ENCODE results near the gene DOCK1.

DOCK1 gene

DNA sequence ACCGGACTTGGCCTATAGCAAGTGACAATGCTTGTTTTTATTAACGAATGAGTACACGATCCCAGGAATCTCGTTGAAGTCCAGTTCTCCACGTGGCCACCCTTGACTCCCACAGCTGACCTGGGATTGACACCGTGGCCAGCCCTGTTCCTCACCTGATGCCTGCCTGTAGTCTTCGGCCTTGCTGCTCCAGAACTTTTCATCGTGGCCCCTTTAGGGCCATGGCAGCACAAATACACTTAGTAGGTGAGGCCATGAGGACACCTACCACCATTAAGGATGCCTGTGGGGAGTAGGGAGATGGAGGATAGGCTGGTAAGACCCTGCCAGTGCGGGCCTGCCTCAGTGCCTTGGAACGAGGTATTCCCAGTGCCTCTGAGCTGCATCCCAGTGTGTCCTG lies 321.8 kb downstream of the DOCK1 start:
- no peaks in the 10 kb centered on the region for H3K79me2 ChIP-seq (ENCODE audit: control insufficient read depth, insufficient read depth, low read length, unreplicated experiment)

DNA sequence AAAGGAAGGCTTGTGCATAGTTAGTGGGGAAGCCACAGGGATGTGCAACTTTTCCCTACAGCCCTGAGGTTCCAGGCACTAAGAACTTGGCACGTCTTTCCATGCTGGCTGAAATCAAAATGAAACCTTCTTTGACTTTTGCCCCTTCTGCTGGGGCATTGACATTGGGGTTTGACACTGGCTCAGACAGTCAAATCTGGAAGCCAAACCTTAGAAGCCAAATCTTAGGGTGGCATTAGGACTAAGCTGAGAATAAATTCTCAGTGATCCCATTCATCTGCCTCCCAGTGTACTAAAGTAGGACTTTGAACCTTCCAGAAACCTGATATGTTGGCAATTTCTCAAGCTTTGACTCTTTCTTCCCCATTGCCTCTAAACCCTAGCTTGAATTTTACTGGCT lies 322.4 kb downstream of the DOCK1 start:
- H3K79me2 ChIP-seq (ENCODE audit: control insufficient read depth, insufficient read depth, low read length, unreplicated experiment) = no peaks in the 10 kb centered on the region
- no peaks in the 10 kb centered on the region for H3K27me3 ChIP-seq (ENCODE audit: insufficient read depth, low read length)
- no peak overlapping the region for H3K27ac ChIP-seq (ENCODE audit: low read depth, low read length)
- no peaks in the 10 kb centered on the region for H3K36me3 ChIP-seq (ENCODE audit: insufficient read depth, low read length)
- no peak overlapping the region for H3K4me3 ChIP-seq (ENCODE audit: low read depth, low read length)
- H2AFZ ChIP-seq (ENCODE audit: low read length, unreplicated experiment) = no peak overlapping the region
- no peaks in the 10 kb centered on the region for H3K4me1 ChIP-seq (ENCODE audit: control insufficient read depth, insufficient read depth, low read length, unreplicated experiment)

More for the DNA sequence above, 321.8 kb downstream of the DOCK1 start:
- H2AFZ ChIP-seq (ENCODE audit: low read length, unreplicated experiment) = no peak overlapping the region
- H3K4me3 ChIP-seq (ENCODE audit: low read depth, low read length) = no peak overlapping the region
- no peaks in the 10 kb centered on the region for H3K36me3 ChIP-seq (ENCODE audit: insufficient read depth, low read length)
- H3K27ac ChIP-seq (ENCODE audit: low read depth, low read length) = no peak overlapping the region
- no peaks in the 10 kb centered on the region for H3K27me3 ChIP-seq (ENCODE audit: insufficient read depth, low read length)
- no peaks in the 10 kb centered on the region for H3K4me1 ChIP-seq (ENCODE audit: control insufficient read depth, insufficient read depth, low read length, unreplicated experiment)

DNA sequence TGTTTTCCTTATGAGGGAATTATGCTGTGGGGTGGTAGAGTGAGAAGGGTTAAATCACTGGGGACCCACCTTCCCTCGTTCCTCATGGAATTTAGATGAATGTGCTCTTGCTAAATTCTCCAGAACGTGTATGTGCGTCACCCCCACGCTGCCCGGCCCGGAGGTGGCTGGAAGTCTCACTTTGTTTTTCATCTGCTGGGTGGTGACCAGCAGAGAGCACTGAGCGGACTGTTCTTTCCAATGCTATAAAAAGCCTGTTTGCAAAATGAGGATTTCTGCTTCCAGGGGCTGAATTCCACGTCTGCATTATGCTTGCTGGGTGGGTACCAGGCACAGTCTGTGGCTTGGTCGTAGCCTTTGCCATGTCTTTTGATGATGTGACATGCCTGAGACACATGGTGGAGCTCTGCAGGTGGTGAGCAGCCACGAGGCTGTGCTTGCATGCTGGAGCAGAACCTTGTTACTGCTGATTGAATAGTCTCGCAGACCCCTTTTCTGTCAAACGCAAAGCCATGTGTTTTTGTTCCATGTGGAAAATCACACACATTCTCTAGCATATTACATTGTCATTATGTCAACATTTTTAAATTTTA lies 323.1 kb downstream of the DOCK1 start:
- Histone ChIP-seq H3K27me3 (ENCODE audit: insufficient read depth, low read length) (no peaks in the 10 kb centered on the region), H3K79me2 (ENCODE audit: control insufficient read depth, insufficient read depth, low read length, unreplicated experiment) (no peaks in the 10 kb centered on the region), H3K27ac (ENCODE audit: low read depth, low read length) (no peak overlapping the region), H3K4me3 (ENCODE audit: low read depth, low read length) (no peak overlapping the region), H3K4me1 (ENCODE audit: control insufficient read depth, insufficient read depth, low read length, unreplicated experiment) (no peaks in the 10 kb centered on the region), H3K36me3 (ENCODE audit: insufficient read depth, low read length) (no peaks in the 10 kb centered on the region), H2AFZ (ENCODE audit: low read length, unreplicated experiment) (no peak overlapping the region)

DNA sequence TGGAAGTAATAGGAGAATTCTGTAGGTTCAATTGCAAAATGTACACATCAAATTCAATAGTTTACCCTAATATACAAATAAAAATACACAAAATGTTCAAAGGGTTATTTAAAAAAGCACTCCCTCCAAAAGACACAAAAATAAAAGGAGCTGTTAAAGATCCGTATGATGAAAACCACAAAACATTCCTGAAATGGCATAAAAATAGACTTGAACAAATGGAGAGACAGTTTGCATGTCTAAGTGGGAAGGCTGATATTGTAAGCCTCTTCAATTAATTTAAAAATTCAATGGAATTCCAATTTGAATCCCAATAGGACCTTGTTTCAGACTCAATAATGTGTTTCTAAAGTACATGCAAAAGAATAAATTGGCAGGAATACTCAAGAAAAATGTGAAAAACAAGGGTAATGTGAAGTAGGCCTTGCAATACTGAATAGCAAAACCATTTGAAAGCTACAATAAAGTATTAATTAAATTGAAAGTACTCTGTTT lies 329.1 kb downstream of the DOCK1 start:
- Histone ChIP-seq H3K27me3 (ENCODE audit: insufficient read depth, low read length) (no peaks in the 10 kb centered on the region), H3K36me3 (ENCODE audit: insufficient read depth, low read length) (no peaks in the 10 kb centered on the region), H3K27ac (ENCODE audit: low read depth, low read length) (no peak overlapping the region), H3K79me2 (ENCODE audit: control insufficient read depth, insufficient read depth, low read length, unreplicated experiment) (no peaks in the 10 kb centered on the region), H3K4me1 (ENCODE audit: control insufficient read depth, insufficient read depth, low read length, unreplicated experiment) (no peaks in the 10 kb centered on the region), H2AFZ (ENCODE audit: low read length, unreplicated experiment) (no peak overlapping the region), H3K4me3 (ENCODE audit: low read depth, low read length) (no peak overlapping the region)

DNA sequence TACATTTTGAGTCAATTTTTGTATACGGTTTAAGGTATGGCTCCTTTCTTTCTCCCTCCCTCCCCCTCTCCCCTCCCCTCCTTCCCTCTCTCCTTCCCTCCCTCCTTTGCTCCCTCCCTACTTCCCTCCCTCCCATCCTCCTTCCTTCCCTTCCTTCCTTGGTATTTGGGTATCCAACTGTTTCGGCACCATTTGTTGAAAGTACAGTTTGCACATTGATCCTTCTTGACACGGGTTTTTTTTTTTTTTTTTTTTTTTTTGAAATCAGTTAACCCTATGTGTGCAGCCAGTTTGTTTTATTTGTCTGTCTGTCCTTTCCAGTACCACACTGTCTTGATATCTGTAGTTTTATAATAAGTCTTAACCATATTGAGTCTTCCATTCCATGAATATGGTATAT lies 331.0 kb downstream of the DOCK1 start:
- H3K27me3 ChIP-seq (ENCODE audit: insufficient read depth, low read length) = no peaks in the 10 kb centered on the region
- H3K4me1 ChIP-seq (ENCODE audit: control insufficient read depth, insufficient read depth, low read length, unreplicated experiment) = no peaks in the 10 kb centered on the region
- no peak overlapping the region for H3K4me3 ChIP-seq (ENCODE audit: low read depth, low read length)
- H3K79me2 ChIP-seq (ENCODE audit: control insufficient read depth, insufficient read depth, low read length, unreplicated experiment) = no peaks in the 10 kb centered on the region
- no peaks in the 10 kb centered on the region for H3K36me3 ChIP-seq (ENCODE audit: insufficient read depth, low read length)
- H3K27ac ChIP-seq (ENCODE audit: low read depth, low read length) = no peak overlapping the region
- H2AFZ ChIP-seq (ENCODE audit: low read length, unreplicated experiment) = no peak overlapping the region

DNA sequence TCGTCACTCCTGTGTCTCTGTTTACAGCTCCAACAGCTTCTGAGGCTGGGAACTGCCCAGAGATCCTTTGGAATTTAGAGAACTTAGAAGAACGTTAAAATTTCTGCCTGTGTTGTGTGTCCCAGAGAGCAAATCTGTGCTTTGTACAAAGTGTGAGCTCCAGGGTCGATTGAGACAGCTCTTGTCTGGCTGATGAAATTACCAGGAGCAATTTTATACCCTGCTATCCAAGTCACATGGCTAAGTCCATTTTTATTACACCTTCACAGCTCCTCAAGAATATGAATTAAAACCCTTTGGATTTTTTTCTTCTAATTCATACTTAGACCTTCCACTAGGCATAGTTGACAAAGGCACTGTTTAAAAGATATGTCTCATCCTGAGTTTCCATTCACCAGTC lies 337.7 kb downstream of the DOCK1 start:
- Histone ChIP-seq H3K27ac (ENCODE audit: low read depth, low read length) (no peak overlapping the region), H3K4me3 (ENCODE audit: low read depth, low read length) (no peak overlapping the region), H3K36me3 (ENCODE audit: insufficient read depth, low read length) (no peaks in the 10 kb centered on the region), H3K27me3 (ENCODE audit: insufficient read depth, low read length) (no peaks in the 10 kb centered on the region), H2AFZ (ENCODE audit: low read length, unreplicated experiment) (no peak overlapping the region), H3K79me2 (ENCODE audit: control insufficient read depth, insufficient read depth, low read length, unreplicated experiment) (no peaks in the 10 kb centered on the region), H3K4me1 (ENCODE audit: control insufficient read depth, insufficient read depth, low read length, unreplicated experiment) (no peaks in the 10 kb centered on the region)

DNA sequence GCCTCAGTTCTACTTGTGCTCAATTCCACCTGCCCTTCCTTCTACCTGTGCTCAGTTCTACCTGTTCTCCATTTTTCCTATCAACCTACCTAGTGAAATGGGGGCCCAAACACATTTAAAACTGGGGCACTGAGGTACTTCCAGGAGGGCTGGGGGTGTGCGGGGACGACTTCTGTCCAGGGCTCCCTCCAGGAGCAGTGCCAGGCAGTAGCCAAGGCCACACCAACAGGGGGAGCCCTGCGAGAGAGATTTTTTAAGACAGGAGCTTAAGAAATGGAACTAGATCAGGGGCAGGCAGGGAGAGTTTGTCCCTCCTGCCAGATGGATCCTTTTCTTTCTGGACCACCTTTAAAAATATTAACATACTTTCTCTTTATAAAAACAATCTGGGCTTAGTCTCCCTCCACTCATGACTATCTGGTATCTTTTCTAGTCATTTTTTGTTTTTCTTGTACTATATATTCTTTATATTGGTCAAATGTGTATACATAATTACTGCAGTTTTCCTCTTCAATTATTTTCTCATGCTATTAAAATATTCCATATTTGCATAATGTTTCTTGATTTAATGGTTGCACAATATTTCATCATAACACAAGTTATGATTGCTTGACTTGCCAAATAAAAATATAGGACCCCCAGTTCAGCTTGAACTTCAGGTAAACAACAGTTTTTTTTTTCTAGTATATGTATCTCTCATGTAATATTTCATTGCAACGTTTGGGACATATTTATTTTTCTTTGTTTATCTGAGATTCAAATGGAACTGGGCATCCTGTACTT lies 338.5 kb downstream of the DOCK1 start:
- Histone ChIP-seq H3K4me1 (ENCODE audit: control insufficient read depth, insufficient read depth, low read length, unreplicated experiment) (no peaks in the 10 kb centered on the region), H3K27ac (ENCODE audit: low read depth, low read length) (no peak overlapping the region), H3K36me3 (ENCODE audit: insufficient read depth, low read length) (no peaks in the 10 kb centered on the region), H3K4me3 (ENCODE audit: low read depth, low read length) (no peak overlapping the region), H3K79me2 (ENCODE audit: control insufficient read depth, insufficient read depth, low read length, unreplicated experiment) (no peaks in the 10 kb centered on the region), H2AFZ (ENCODE audit: low read length, unreplicated experiment) (no peak overlapping the region), H3K27me3 (ENCODE audit: insufficient read depth, low read length) (no peaks in the 10 kb centered on the region)

DNA sequence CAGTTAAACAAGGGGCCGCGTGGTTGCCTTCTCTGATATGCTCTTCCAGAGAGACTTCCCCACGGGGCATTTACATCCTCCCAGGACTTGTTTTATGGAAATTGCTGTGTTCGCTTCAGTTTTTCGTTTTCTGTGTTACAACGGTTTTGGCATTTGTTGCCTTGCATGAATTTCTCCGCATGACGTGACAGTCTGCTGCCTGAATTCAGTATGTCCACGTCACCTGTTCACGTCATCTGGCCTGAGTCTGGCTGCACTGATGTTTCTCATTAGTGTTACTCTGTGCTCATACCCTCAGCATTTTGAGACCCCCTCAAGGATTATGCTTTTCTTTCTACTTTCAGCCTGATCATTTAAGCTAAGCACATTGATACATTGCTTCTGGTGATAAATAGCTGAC lies 340.2 kb downstream of the DOCK1 start:
- no peak overlapping the region for H2AFZ ChIP-seq (ENCODE audit: low read length, unreplicated experiment)
- no peaks in the 10 kb centered on the region for H3K36me3 ChIP-seq (ENCODE audit: insufficient read depth, low read length)
- no peaks in the 10 kb centered on the region for H3K27me3 ChIP-seq (ENCODE audit: insufficient read depth, low read length)
- no peaks in the 10 kb centered on the region for H3K4me1 ChIP-seq (ENCODE audit: control insufficient read depth, insufficient read depth, low read length, unreplicated experiment)
- no peak overlapping the region for H3K27ac ChIP-seq (ENCODE audit: low read depth, low read length)
- no peak overlapping the region for H3K4me3 ChIP-seq (ENCODE audit: low read depth, low read length)
- H3K79me2 ChIP-seq (ENCODE audit: control insufficient read depth, insufficient read depth, low read length, unreplicated experiment) = no peaks in the 10 kb centered on the region

DNA sequence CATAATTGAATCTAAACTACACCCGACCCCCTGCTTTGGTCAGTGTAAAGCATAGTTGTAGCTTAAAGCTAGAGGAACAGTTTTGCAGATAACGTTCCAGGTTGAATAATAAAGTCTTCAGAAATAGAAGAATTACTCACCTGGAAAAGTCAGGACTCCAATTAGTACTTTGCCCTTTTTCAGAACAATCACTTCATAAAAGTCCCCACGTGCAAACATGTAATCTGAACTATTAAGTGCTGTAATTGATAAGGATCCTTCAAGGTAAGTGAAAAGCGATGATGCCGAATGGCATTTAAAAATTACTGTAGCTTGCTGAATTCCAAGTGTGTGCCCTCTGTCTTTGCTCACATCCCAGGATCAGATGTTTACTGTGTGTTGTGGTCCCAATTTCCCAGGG lies 344.8 kb downstream of the DOCK1 start:
- Histone ChIP-seq H3K4me1 (ENCODE audit: control insufficient read depth, insufficient read depth, low read length, unreplicated experiment) (no peaks in the 10 kb centered on the region), H3K27ac (ENCODE audit: low read depth, low read length) (no peak overlapping the region), H3K27me3 (ENCODE audit: insufficient read depth, low read length) (no peaks in the 10 kb centered on the region), H3K4me3 (ENCODE audit: low read depth, low read length) (no peak overlapping the region), H3K36me3 (ENCODE audit: insufficient read depth, low read length) (no peaks in the 10 kb centered on the region), H3K79me2 (ENCODE audit: control insufficient read depth, insufficient read depth, low read length, unreplicated experiment) (no peaks in the 10 kb centered on the region), H2AFZ (ENCODE audit: low read length, unreplicated experiment) (no peak overlapping the region)

DNA sequence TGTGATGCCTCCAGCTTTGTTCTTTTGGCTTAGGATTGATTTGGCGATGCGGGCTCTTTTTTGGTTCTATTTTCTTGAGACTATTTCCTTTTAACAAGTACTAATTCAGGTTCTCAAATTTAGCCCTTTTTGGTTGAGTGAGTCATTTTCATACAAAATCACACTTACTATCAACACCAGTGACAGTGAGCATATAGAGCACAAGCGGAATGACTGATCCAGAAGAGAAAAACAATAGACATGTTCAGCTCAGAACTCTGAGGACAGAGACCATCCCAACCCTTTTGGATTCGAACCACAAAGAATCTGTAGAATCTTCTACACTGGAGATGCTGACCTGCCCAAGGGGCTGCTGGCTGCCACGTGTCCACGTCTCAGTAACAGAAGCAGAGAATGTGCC lies 347.6 kb downstream of the DOCK1 start:
- Histone ChIP-seq H3K36me3 (ENCODE audit: insufficient read depth, low read length) (no peaks in the 10 kb centered on the region), H2AFZ (ENCODE audit: low read length, unreplicated experiment) (no peak overlapping the region), H3K27ac (ENCODE audit: low read depth, low read length) (no peak overlapping the region), H3K4me1 (ENCODE audit: control insufficient read depth, insufficient read depth, low read length, unreplicated experiment) (no peaks in the 10 kb centered on the region), H3K4me3 (ENCODE audit: low read depth, low read length) (no peak overlapping the region), H3K79me2 (ENCODE audit: control insufficient read depth, insufficient read depth, low read length, unreplicated experiment) (no peaks in the 10 kb centered on the region), H3K27me3 (ENCODE audit: insufficient read depth, low read length) (no peaks in the 10 kb centered on the region)

DNA sequence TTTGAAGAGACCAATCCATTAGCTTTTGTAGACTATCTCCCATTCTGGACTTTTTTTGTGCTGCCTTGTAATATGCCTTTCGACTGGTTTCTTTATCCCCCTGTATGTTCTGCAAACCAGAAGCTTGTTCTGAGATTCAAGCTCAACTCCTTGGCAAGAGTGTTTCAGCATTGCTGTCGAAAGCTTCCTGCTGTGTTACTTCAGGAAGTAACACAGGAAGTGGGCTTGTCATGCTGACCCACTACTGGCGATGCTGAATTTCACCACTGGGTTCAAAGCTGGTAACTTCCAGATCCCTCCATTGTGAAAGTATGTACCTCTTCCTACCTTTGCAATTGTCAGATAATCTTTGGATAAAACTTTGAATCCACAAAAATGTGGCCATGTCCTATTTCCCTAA lies 349.0 kb downstream of the DOCK1 start:
- Histone ChIP-seq H3K4me1 (ENCODE audit: control insufficient read depth, insufficient read depth, low read length, unreplicated experiment) (no peaks in the 10 kb centered on the region), H3K36me3 (ENCODE audit: insufficient read depth, low read length) (peaks cover 13% of the 10 kb centered on the region; the same call in 1 of the 2 replicates), H2AFZ (ENCODE audit: low read length, unreplicated experiment) (no peak overlapping the region), H3K4me3 (ENCODE audit: low read depth, low read length) (no peak overlapping the region), H3K27ac (ENCODE audit: low read depth, low read length) (no peak overlapping the region), H3K27me3 (ENCODE audit: insufficient read depth, low read length) (no peaks in the 10 kb centered on the region), H3K79me2 (ENCODE audit: control insufficient read depth, insufficient read depth, low read length, unreplicated experiment) (no peaks in the 10 kb centered on the region)

All from ACC112 (cell line).